Measurements from ENCODE around the gene CDC42SE2.
"Not testable (repeated sequence)": the region's sequence is repeated elsewhere in the genome, so short reads cannot be mapped to it uniquely, and the experiment has no call there.

Gene CDC42SE2

GRCh38 chr5:131323378-131323777 lies 59.5 kb downstream of the CDC42SE2 start:
- TF ChIP-seq POLR2A (IDR thresholded peaks at IDR 0.05; ENCODE audit: low read depth, low read length), result no peak
- no peak for TF ChIP-seq PAX5 (IDR thresholded peaks at IDR 0.05; ENCODE audit: insufficient read depth, low read length, severe bottlenecking)
- no peak for TF ChIP-seq POU2F2 (IDR thresholded peaks at IDR 0.05; ENCODE audit: low read depth, low read length)
- TF ChIP-seq TAF1 (IDR thresholded peaks at IDR 0.05; ENCODE audit: low read depth, low read length), result no peak
- TF ChIP-seq POLR2AphosphoS5 (IDR thresholded peaks at IDR 0.05; ENCODE audit: low read depth, low read length), result no peak
- no peak for TF ChIP-seq SPI1 (IDR thresholded peaks at IDR 0.05; ENCODE audit: low read depth, low read length)
- DNase-seq (ENCODE audit: insufficient read length, low spot score) (no peak), FAIRE-seq (no peak)

- no peak for DNase-seq (ENCODE audit: insufficient read length, low spot score)
- FAIRE-seq, result no peak
- TF ChIP-seq POLR2AphosphoS5 (IDR thresholded peaks at IDR 0.05; ENCODE audit: low read depth, low read length) (no peak), SPI1 (IDR thresholded peaks at IDR 0.05; ENCODE audit: low read depth, low read length) (no peak), POU2F2 (IDR thresholded peaks at IDR 0.05; ENCODE audit: low read depth, low read length) (no peak), PAX5 (IDR thresholded peaks at IDR 0.05; ENCODE audit: insufficient read depth, low read length, severe bottlenecking) (no peak), POLR2A (IDR thresholded peaks at IDR 0.05; ENCODE audit: low read depth, low read length) (no peak), TAF1 (IDR thresholded peaks at IDR 0.05; ENCODE audit: low read depth, low read length) (no peak)
These were observed 60.5 kb downstream of the CDC42SE2 start for GRCh38 chr5:131324303-131324702.

GRCh38 chr5:131328536-131329285 lies 64.9 kb downstream of the CDC42SE2 start:
- FAIRE-seq (no peak), DNase-seq (ENCODE audit: insufficient read length, low spot score) (no peak)
- TF ChIP-seq SPI1 (IDR thresholded peaks at IDR 0.05; ENCODE audit: low read depth, low read length), result no peak
- TF ChIP-seq TAF1 (IDR thresholded peaks at IDR 0.05; ENCODE audit: low read depth, low read length), result no peak
- no peak for TF ChIP-seq POLR2A (IDR thresholded peaks at IDR 0.05; ENCODE audit: low read depth, low read length)
- no peak for TF ChIP-seq POU2F2 (IDR thresholded peaks at IDR 0.05; ENCODE audit: low read depth, low read length)
- no peak for TF ChIP-seq POLR2AphosphoS5 (IDR thresholded peaks at IDR 0.05; ENCODE audit: low read depth, low read length)
- TF ChIP-seq PAX5 (IDR thresholded peaks at IDR 0.05; ENCODE audit: insufficient read depth, low read length, severe bottlenecking), result no peak

GRCh38 chr5:131329286-131329560 lies 65.4 kb downstream of the CDC42SE2 start:
- no peak for DNase-seq (ENCODE audit: insufficient read length, low spot score)
- FAIRE-seq, result no peak
- TF ChIP-seq POLR2AphosphoS5 (IDR thresholded peaks at IDR 0.05; ENCODE audit: low read depth, low read length) (no peak), POU2F2 (IDR thresholded peaks at IDR 0.05; ENCODE audit: low read depth, low read length) (no peak), POLR2A (IDR thresholded peaks at IDR 0.05; ENCODE audit: low read depth, low read length) (no peak)

- FAIRE-seq (no peak), DNase-seq (ENCODE audit: insufficient read length, low spot score) (no peak)
- TF ChIP-seq TAF1 (IDR thresholded peaks at IDR 0.05; ENCODE audit: low read depth, low read length) (no peak), PAX5 (IDR thresholded peaks at IDR 0.05; ENCODE audit: insufficient read depth, low read length, severe bottlenecking) (no peak), SPI1 (IDR thresholded peaks at IDR 0.05; ENCODE audit: low read depth, low read length) (no peak), POLR2AphosphoS5 (IDR thresholded peaks at IDR 0.05; ENCODE audit: low read depth, low read length) (no peak), POU2F2 (IDR thresholded peaks at IDR 0.05; ENCODE audit: low read depth, low read length) (no peak), POLR2A (IDR thresholded peaks at IDR 0.05; ENCODE audit: low read depth, low read length) (no peak)
These were observed 66.2 kb downstream of the CDC42SE2 start for GRCh38 chr5:131330031-131330430.

GRCh38 chr5:131335756-131336155 lies 71.9 kb downstream of the CDC42SE2 start:
- not testable (repeated sequence) for FAIRE-seq; DNase-seq (ENCODE audit: insufficient read length, low spot score)

GRCh38 chr5:131336801-131337200 lies 72.9 kb downstream of the CDC42SE2 start:
- not testable (repeated sequence) for FAIRE-seq; DNase-seq (ENCODE audit: insufficient read length, low spot score)

- not testable (repeated sequence) for FAIRE-seq; DNase-seq (ENCODE audit: insufficient read length, low spot score)
These were observed 73.6 kb downstream of the CDC42SE2 start for GRCh38 chr5:131337240-131338050.

GRCh38 chr5:131338051-131338453 lies 74.2 kb downstream of the CDC42SE2 start:
- FAIRE-seq (no peak), DNase-seq (ENCODE audit: insufficient read length, low spot score) (no peak)
- TF ChIP-seq SPI1 (IDR thresholded peaks at IDR 0.05; ENCODE audit: low read depth, low read length) (no peak), POU2F2 (IDR thresholded peaks at IDR 0.05; ENCODE audit: low read depth, low read length) (no peak), POLR2AphosphoS5 (IDR thresholded peaks at IDR 0.05; ENCODE audit: low read depth, low read length) (no peak), TAF1 (IDR thresholded peaks at IDR 0.05; ENCODE audit: low read depth, low read length) (no peak), PAX5 (IDR thresholded peaks at IDR 0.05; ENCODE audit: insufficient read depth, low read length, severe bottlenecking) (no peak), POLR2A (IDR thresholded peaks at IDR 0.05; ENCODE audit: low read depth, low read length) (no peak)

GRCh38 chr5:131344288-131344687 lies 80.4 kb downstream of the CDC42SE2 start:
- not testable (repeated sequence) for FAIRE-seq

GRCh38 chr5:131346204-131346603 lies 82.4 kb downstream of the CDC42SE2 start:
- DNase-seq (ENCODE audit: insufficient read length, low spot score); FAIRE-seq: not testable (repeated sequence)

More at GRCh38 chr5:131344288-131344687, 80.4 kb downstream of the CDC42SE2 start:
- DNase-seq (ENCODE audit: insufficient read length, low spot score), result not testable (repeated sequence)
